ENCODE data around the gene SSR2.

The SSR2 gene

GRCh38 chr1:155973723-155974122 is 47.0 kb downstream of the SSR2 start:
- no peak for DNase-seq (ENCODE audit: low read depth)

DNA sequence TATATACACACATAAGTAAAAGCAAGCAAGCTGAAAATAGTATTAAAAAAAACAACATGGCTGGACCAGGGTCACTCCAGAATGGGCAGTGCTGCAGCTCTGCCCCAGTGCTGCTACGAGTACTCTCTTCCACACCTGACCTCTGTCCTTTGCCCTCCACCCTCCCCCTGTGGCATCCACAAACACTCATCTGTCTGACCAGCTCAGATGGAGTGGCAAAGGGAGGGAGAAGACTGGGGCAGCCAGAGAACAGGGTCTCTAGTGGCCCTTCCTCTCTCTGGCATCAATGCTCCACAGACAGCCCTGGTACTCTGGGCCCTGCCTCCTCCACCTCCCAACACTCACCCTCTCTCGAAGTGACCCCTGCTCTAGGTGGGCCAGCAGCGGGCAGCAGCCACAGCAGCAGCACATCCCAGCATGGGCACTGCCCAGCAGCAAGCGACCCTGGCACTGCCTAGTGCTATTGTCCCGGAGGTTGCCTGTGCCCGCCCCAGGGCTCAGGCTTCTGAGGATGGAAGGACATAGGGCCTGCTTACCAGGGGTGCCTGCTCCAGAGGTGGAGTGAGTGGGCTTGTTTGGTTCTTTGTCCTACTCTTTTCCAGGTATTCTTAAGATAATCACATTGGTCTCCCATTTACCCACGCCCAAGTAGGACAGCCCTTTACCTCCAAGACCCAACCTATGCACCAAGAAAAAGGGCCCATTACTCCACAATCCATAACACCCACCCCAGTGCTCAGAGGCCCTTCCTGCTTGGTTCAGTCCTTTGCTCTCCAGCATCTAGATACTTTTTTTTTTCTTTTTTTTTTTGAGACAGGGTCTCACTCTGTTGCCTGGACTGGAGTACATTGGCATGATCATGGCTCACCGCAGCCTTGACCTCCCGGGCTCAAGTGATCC is 48.6 kb downstream of the SSR2 start:
- DNase-seq (ENCODE audit: low read depth), result no peak

DNA sequence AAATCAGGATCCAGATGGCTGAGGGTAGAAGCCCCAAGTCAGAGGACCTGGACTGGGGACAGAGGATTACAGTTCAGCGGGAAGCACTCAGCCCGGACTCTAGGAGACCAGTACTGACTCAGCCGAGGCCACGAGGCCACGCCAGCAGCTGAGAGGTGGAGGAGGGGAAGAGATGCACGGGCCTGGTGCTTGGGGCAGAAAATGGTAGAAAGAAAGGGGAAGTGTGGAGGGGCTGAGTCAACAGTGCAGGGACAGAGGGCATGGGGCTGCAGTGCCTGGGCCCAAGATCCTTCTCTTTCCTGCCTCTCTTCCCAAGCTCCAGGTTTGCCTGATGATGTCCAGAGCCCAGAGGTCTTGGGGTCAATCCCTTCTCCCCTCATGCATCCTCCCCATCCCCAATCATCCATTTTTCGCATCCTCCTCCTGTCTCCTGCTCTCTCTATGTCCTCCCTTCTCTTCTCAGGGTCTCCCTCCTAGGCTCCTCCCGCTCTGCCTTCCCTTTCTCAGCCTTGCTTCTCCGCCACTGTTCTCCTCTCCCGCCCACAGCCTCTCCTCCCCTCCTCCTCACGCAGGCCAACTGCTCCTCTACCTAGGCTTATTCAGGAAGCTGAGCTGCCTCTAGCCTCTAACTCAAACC is 50.1 kb downstream of the SSR2 start:
- DNase-seq (ENCODE audit: low read depth), result no peak

GRCh38 chr1:155969377-155969791 is 51.4 kb downstream of the SSR2 start:
- no peak for DNase-seq (ENCODE audit: low read depth)

GRCh38 chr1:155968670-155969069 is 52.1 kb downstream of the SSR2 start:
- no peak for DNase-seq (ENCODE audit: low read depth)

DNA sequence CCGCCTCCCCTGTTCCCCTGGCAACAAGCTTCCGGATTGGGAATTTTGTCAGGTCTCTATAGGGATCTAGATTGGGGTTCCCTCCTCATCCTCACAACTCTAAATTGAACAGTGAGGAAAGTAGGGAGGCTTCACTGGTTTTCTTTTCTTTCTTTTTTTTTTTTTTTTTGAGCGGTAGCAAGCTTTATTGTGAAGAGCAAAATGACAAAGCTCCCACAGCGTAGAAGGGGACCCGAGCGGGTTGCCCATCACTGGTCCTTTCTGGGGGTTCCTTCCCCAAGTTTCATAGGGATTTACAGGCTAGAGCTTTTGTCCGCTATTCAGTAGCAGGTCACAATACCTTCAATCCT is 52.7 kb downstream of the SSR2 start:
- DNase-seq (ENCODE audit: low read depth), result no peak

DNA sequence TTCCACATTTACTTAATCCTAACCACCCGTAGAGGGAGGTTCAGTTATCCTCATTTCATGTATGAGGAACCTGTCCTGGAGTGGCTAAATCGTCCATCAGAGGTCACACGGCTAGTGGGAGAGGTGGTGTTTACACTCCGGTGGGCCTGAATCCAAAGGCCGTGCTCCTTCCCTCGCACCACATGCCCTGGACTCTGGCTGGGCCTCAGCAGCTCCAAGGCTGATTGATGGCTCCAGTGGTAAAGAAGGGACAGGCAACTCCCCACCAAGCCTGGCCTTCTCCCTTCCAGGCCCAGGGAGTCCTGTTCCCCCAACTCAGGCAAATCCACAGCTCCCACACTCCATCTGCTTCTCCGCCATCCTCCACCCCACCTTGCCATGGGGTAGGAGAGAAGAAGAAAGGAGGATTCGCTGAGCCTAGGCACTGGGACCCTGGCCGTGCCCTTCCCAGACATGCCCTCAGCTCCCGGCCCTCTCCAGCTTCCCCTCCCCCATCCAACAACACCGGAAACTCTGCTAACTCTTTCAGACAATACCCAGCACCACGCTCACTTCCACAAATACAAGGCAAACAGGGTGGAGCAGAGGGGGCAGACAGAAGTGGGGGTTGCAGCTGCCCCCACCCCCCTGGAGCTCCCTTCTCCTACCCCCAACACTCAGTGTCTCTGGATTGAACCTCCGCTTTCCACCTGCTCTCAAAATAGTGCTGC is 53.3 kb downstream of the SSR2 start:
- DNase-seq (ENCODE audit: low read depth), result no peak

DNA sequence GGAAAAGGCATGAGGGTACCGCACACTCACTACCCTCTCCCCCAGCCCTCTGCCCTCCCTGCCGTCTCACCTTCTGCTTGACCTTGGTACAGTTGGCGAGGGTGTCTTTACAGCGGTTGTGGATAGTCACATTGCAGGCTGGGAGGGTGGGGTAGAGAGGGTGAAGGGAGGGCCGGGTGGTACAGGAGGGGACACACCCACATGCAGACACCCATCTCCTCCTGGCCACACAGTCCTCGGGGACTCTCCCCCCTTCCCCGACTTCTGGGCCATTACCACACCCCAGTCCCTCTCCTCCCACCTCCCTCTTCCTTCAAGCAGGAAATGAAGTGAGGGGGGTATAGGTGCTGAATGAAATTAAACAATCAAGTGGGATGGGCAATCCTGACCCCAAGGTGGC is 54.0 kb downstream of the SSR2 start:
- DNase-seq (ENCODE audit: low read depth), result no peak

- DNase-seq (ENCODE audit: low read depth), result no peak
Observed at GRCh38 chr1:155966135-155966534, 54.6 kb downstream of the SSR2 start.

DNA sequence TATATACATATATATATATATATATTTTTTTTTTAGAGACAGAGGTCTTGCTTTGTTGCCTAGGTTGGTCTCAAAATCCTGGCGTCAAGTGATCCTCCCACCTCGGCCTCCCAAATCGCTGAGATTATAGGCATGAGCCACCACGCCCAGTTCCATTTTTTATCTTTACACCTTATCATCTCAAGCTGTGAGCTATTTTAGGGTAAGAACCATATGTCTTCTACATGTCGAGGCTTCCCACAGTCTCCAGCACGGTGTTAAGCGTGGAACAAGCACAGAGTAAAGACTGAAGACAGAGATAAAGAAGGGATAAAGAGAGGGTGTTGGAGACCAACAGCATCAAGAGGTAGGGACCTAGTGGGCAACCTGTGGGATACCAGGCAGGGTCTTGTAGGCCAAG is 56.6 kb downstream of the SSR2 start:
- no peak for DNase-seq (ENCODE audit: low read depth)

DNA sequence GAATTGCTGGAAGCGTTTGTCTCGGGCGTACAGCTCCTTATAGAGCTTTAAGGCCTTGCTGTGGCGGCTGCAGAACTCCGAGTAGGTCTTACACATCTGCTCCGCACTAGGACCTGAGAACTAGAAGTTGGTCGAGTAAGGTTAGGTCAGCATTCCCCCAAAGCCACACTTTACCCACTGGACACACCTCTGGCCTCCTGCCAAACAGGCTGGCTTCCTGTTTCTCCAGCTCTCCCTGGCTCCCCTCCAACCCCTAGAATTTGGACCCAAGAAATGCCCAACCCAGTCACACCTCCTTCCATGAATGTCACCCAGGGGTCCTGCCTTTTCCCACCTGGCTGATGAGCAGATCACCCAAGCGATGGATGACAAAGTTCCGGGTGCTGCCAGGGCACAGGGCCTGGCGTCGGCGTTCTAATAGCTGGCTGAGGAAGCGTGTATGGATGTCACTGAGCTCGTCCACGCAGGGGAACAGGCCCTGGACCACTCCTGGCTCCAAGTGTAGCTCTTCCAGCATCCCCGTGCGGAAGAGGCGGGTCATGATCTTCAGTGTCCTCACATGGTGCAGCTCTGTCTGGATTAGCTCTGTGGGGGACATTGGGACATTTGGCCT is 58.0 kb downstream of the SSR2 start:
- no peak for DNase-seq (ENCODE audit: low read depth)

DNA sequence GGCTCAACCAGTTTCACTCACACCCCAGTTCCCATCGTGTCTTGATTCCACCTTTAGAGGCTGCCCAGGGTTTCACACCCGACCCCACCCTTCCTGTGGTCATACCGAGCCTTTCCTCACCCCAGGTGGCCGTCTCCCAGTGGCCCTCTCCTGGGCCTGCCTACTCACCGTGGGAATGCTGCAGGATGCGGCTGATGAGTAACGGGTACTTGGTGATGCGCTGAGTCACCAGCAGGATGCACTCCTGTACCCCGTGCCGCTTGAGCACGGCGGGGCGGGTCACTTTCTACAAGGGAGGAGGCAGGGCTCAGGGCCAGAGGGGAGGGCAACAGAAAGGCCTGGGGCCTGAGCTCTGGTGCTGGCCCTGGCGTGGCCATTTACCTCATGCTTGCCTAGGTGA is 58.8 kb downstream of the SSR2 start:
- DNase-seq (ENCODE audit: low read depth), result no peak

DNA sequence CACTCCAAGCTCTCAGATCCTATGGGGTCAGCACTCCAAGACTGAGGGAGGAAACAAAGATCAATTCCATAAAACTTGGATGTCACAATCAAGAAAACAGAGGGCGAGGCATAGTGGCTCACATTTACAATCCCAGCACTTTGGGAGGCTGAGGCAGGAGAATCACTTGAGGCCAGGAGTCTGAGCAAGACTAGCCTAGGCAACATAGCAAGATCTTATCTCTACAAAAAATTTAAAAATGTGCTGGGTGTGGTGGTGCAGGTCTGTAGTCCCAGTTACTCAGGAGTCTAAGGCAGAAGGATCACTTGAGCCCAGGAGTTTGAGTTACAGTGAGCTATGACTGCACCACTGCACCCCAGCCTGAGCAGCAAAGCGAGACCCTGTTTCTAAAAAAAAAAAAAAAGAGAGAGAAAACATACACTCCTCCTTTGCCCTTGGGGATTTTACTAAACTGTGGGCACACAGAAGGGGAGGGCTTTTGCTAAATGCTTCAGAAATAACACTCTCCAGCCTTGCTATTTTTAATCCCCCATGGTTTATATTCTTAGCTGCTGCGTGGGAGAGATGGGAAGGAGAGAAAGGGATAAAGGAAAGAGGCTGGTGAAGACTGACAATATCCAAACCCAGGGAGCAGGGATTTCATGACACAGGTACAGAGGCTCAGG is 60.5 kb downstream of the SSR2 start:
- no peak for DNase-seq (ENCODE audit: low read depth)
